ENCODE data around the gene NDST4. TPM values are rescaled to one million over a fixed set of nuclear protein-coding genes. Genes with fewer than 3 reads are reported as not detected.
A peak's percentile ranks its signal among the peaks of the same experiment; 100 is the strongest.

NDST4 gene
- total RNA-seq, 1 donor from 2014 or later: not detected

- DNase-seq (ENCODE audit: low read depth): no peak
These were observed 321.4 kb downstream of the NDST4 start for GRCh38 chr4:114791976-114792375.

GRCh38 chr4:114785570-114785969 lies 327.9 kb downstream of the NDST4 start:
- no peak for DNase-seq (ENCODE audit: low read depth)

- DNase-seq (ENCODE audit: low read depth): no peak
These were observed 330.2 kb downstream of the NDST4 start for GRCh38 chr4:114783215-114783595.

GRCh38 chr4:114782415-114783214 lies 330.8 kb downstream of the NDST4 start:
- DNase-seq (ENCODE audit: low read depth): peak; percentile 24

- DNase-seq (ENCODE audit: low read depth): peak; percentile 33
These were observed 333.2 kb downstream of the NDST4 start for GRCh38 chr4:114780205-114780604.

Data from renal cortical epithelial cell (primary cell).